Measurements from ENCODE around the gene GSTA1.
"Not testable (repeated sequence)": the region's sequence is repeated elsewhere in the genome, so short reads cannot be mapped to it uniquely, and the experiment has no call there.

GSTA1 gene

DNA sequence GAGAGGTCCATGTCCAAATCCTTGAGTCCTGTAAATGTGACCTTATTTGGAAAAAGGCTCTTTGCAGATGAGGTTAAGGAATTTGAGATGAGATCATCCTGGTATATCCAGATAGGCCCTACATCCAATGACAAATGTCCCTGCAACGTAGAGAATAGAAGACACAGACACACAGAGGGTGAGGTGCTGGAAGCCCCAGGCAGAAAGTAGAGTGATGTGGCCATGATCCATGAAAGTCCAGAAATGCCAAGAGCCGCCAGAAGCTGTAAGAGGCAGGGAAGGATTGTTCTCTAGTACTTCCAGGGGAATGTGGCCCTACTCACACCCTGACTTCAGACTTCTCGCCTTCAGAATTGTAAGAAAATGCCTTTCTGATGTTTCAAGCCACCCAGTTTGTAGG is 56.3 kb downstream of the GSTA1 start:
- H3K27ac ChIP-seq (ENCODE audit: low read length); H3K27me3 ChIP-seq (ENCODE audit: insufficient read depth, low read length); H3K4me1 ChIP-seq (ENCODE audit: insufficient read depth, low read length); H3K9ac ChIP-seq (ENCODE audit: low read depth, low read length); H3K36me3 ChIP-seq (ENCODE audit: insufficient read depth, low read depth, low read length); H3K4me3 ChIP-seq (ENCODE audit: low read length); H3K9me3 ChIP-seq (ENCODE audit: insufficient read depth, low read depth, low read length): not testable (repeated sequence)

DNA sequence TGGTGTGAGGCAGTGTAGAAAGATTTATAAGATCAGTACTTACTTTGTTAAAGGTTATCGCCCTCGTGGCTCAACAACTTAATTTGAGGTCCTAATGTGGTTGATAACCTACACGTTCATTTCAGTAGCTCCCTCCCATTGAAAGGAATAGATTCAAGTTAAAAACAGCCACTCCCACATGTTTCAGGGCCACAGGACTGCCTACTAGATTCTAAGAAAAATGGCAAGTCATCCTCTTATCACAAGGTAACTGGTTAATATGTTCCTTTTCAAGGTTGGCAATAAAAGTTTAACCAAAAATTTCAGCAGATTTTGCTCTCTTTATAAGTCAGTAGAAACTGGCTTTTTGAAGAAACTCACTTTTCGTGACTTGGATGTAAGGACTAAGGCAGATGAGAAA is 57.4 kb downstream of the GSTA1 start:
- no peaks in the 10 kb centered on the region for H3K27me3 ChIP-seq (ENCODE audit: insufficient read depth, low read length)
- peaks cover 5% of the 10 kb centered on the region; the same call in 1 of the 2 replicates for H3K9me3 ChIP-seq (ENCODE audit: insufficient read depth, low read depth, low read length)
- no peaks in the 10 kb centered on the region for H3K36me3 ChIP-seq (ENCODE audit: insufficient read depth, low read depth, low read length)
- no peaks in the 10 kb centered on the region; the same call in 1 of the 2 replicates for H3K4me1 ChIP-seq (ENCODE audit: insufficient read depth, low read length)
- H3K9ac ChIP-seq (ENCODE audit: low read depth, low read length), result no peak overlapping the region
- no peak overlapping the region for H3K27ac ChIP-seq (ENCODE audit: low read length)
- H3K4me3 ChIP-seq (ENCODE audit: low read length), result no peak overlapping the region

DNA sequence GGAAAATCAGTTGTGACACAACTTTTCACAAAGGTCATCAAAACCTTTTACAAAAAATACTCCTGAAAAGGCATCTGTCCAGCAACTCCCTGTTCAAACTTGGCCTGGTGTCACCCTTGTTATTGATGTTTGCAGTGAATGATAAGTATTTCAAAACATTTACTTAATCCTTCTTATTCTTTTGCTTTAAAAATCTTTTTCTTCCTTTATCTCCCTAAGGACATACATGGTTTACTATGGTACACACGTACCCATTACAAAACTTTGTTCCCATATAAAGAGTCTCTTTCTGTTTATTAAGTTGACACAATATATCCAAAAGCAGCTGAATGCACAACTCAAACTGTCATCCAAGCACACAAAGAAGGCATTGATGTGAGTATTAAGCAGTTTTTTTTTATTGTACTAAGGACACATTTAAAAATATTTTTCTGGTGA is 57.8 kb downstream of the GSTA1 start:
- Histone ChIP-seq H3K27ac (ENCODE audit: low read length) (no peak overlapping the region), H3K36me3 (ENCODE audit: insufficient read depth, low read depth, low read length) (no peaks in the 10 kb centered on the region), H3K4me1 (ENCODE audit: insufficient read depth, low read length) (no peaks in the 10 kb centered on the region; the same call in 1 of the 2 replicates), H3K9ac (ENCODE audit: low read depth, low read length) (no peak overlapping the region), H3K27me3 (ENCODE audit: insufficient read depth, low read length) (no peaks in the 10 kb centered on the region), H3K4me3 (ENCODE audit: low read length) (no peak overlapping the region), H3K9me3 (ENCODE audit: insufficient read depth, low read depth, low read length) (peaks cover 2% of the 10 kb centered on the region; the same call in 1 of the 2 replicates)

DNA sequence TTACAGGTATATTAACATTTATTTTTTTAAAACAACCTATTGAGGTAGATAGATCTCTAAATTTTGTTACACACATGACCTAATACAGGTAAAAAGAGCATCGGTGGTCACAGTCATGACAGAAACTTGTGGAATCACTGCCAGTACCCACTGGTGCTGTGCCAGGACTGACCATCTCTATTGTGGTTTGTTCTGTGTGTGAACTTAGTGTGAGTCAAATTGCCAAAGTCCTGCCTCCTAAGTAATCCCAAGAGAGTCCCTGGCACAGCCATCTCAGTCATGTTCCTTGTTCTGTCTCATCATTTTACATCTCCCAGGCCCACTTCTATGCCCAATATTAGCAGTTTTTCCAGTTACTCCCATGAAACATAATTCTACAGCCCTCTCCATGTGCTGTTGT is 61.7 kb downstream of the GSTA1 start:
- no peak overlapping the region for H3K9ac ChIP-seq (ENCODE audit: low read depth, low read length)
- H3K27me3 ChIP-seq (ENCODE audit: insufficient read depth, low read length), result no peaks in the 10 kb centered on the region
- no peak overlapping the region for H3K4me3 ChIP-seq (ENCODE audit: low read length)
- H3K9me3 ChIP-seq (ENCODE audit: insufficient read depth, low read depth, low read length), result no peaks in the 10 kb centered on the region
- H3K36me3 ChIP-seq (ENCODE audit: insufficient read depth, low read depth, low read length), result no peaks in the 10 kb centered on the region
- H3K27ac ChIP-seq (ENCODE audit: low read length), result no peak overlapping the region
- no peaks in the 10 kb centered on the region; the same call in 1 of the 2 replicates for H3K4me1 ChIP-seq (ENCODE audit: insufficient read depth, low read length)

All from iPS-20b (cell line).